Left ventricle myocardium inferior (tissue), 1 donor: ENCODE measurements around the gene MED12L. TPM values are rescaled to one million over a fixed set of nuclear protein-coding genes. Genes with fewer than 3 reads are reported as not detected.

Experiments
- DNase-seq: peaks from one replicate; pipeline ENCODE4 v3.0.0-alpha.2; 2020
- H3K27ac ChIP-seq: fragments of 200-600 bp; replicated peaks from 2 replicates; pipeline ENCODE4 v1.8.0; 2021
- H3K27me3 ChIP-seq: fragments of 200-600 bp; 2 replicates; pipeline ENCODE4 v1.8.0; 2021; ENCODE audit warnings: low read depth
- H3K36me3 ChIP-seq: fragments of 200-600 bp; 2 replicates; pipeline ENCODE4 v1.8.0; 2021
- H3K4me1 ChIP-seq: fragments of 200-600 bp; 2 replicates; pipeline ENCODE4 v1.8.0; 2021
- H3K4me3 ChIP-seq: fragments of 200-600 bp; 2 replicates; pipeline ENCODE4 v1.8.0; 2021; ENCODE audit warnings: mild to moderate bottlenecking, moderate library complexity
- H3K9me3 ChIP-seq: fragments of 200-600 bp; replicated peaks from 2 replicates; pipeline ENCODE4 v1.8.0; 2021
- CTCF ChIP-seq: fragments of 200-600 bp; IDR thresholded peaks from 2 replicates; pipeline ENCODE4 v1.8.0; 2021; ENCODE audit warnings: antibody characterized with exemption, mild to moderate bottlenecking, borderline replicate concordance
- intact Hi-C: fragments of 100-400 bp; cut with micrococcal nuclease; formaldehyde crosslinking; loops from one replicate; pipeline ENCODE4 v1.11.0; 2022
- total RNA-seq: library from RNA; stranded (reverse); fragmentation: NEBNext Ultra II Directional; extraction: Animal tissue kit (Norgen Biotek cat#: 25700); gene quantifications from one replicate; pipeline ENCODE4 v1.2.1, GENCODE V29; 2021
- donor health status: DM: no; HTN: yes; CAD: no; lungs with severe emphysema.

The MED12L gene
- total RNA-seq, 1 donor from 2014 or later = 0.82 TPM

GRCh38 chr3:151119188-151119587 is 33.7 kb downstream of the MED12L start:
- intact Hi-C loops = no loop called here
- Histone ChIP-seq H3K4me3 (no peak overlapping the region), H3K4me1 (no peaks in the 10 kb centered on the region), H3K27ac (no peak overlapping the region), H3K27me3 (no peaks in the 10 kb centered on the region), H3K9me3 (no peaks in the 10 kb centered on the region), H3K36me3 (no peaks in the 10 kb centered on the region)
- DNase-seq = no peak
- no peak for TF ChIP-seq CTCF

- no peaks in the 10 kb centered on the region for H3K27me3 ChIP-seq
- H3K4me3 ChIP-seq = no peak overlapping the region
- no peaks in the 10 kb centered on the region for H3K9me3 ChIP-seq
- intact Hi-C loops = no loop called here
- no peak for DNase-seq
- H3K27ac ChIP-seq = no peak overlapping the region
- H3K36me3 ChIP-seq = no peaks in the 10 kb centered on the region
- no peak for TF ChIP-seq CTCF
- no peaks in the 10 kb centered on the region for H3K4me1 ChIP-seq
Observed at GRCh38 chr3:151120409-151120808, 34.9 kb downstream of the MED12L start.

GRCh38 chr3:151121016-151121415 is 35.6 kb downstream of the MED12L start:
- no peak for TF ChIP-seq CTCF
- H3K9me3 ChIP-seq = no peaks in the 10 kb centered on the region
- no peak overlapping the region for H3K4me3 ChIP-seq
- no peak for DNase-seq
- no peaks in the 10 kb centered on the region for H3K36me3 ChIP-seq
- intact Hi-C loops = no loop called here
- H3K27ac ChIP-seq = no peak overlapping the region
- H3K27me3 ChIP-seq = no peaks in the 10 kb centered on the region
- H3K4me1 ChIP-seq = no peaks in the 10 kb centered on the region

- DNase-seq = no peak
- no peaks in the 10 kb centered on the region for H3K36me3 ChIP-seq
- intact Hi-C loops = no loop called here
- no peak overlapping the region for H3K4me3 ChIP-seq
- H3K27ac ChIP-seq = no peak overlapping the region
- H3K9me3 ChIP-seq = no peaks in the 10 kb centered on the region
- no peaks in the 10 kb centered on the region for H3K4me1 ChIP-seq
- H3K27me3 ChIP-seq = no peaks in the 10 kb centered on the region
- TF ChIP-seq CTCF = no peak
Observed at GRCh38 chr3:151123827-151124226, 38.4 kb downstream of the MED12L start.

GRCh38 chr3:151124476-151124875 is 39.0 kb downstream of the MED12L start:
- Histone ChIP-seq H3K4me1 (no peaks in the 10 kb centered on the region), H3K27me3 (no peaks in the 10 kb centered on the region), H3K9me3 (no peaks in the 10 kb centered on the region), H3K4me3 (no peak overlapping the region), H3K27ac (no peak overlapping the region), H3K36me3 (no peaks in the 10 kb centered on the region)
- intact Hi-C loops = no loop called here
- TF ChIP-seq CTCF = no peak
- no peak for DNase-seq

GRCh38 chr3:151130428-151130827 is 45.0 kb downstream of the MED12L start:
- Histone ChIP-seq H3K9me3 (no peaks in the 10 kb centered on the region), H3K27me3 (peaks cover 12% of the 10 kb centered on the region), H3K27ac (no peak overlapping the region), H3K4me3 (no peak overlapping the region), H3K36me3 (no peaks in the 10 kb centered on the region), H3K4me1 (no peaks in the 10 kb centered on the region)
- intact Hi-C loops = no loop called here
- TF ChIP-seq CTCF = no peak
- DNase-seq = no peak
